Subcutaneous abdominal adipose tissue (tissue), 5 donors: ENCODE data around the gene WNK2.

ENCODE experiments used
- H3K27ac ChIP-seq: one replicate; pipeline ENCODE4 v1.7.0; 2013; ENCODE audit warnings: low read depth, mild to moderate bottlenecking, inconsistent platforms, low read length, moderate library complexity
- H3K27me3 ChIP-seq, 5 donors: one replicate each; pipeline ENCODE4 v1.7.0; 2013; ENCODE audit warnings: low read length in 5 of 5, inconsistent platforms in 1 of 5; ENCODE audit not compliant: control insufficient read depth in 5 of 5, insufficient read depth in 4 of 5
- H3K36me3 ChIP-seq, 5 donors: one replicate each; pipeline ENCODE4 v1.7.0; 2013; ENCODE audit warnings: low read length in 5 of 5; ENCODE audit not compliant: control insufficient read depth in 5 of 5, insufficient read depth in 5 of 5
- H3K4me1 ChIP-seq, 5 donors: one replicate each; pipeline ENCODE4 v1.7.0; 2013; ENCODE audit warnings: low read length in 5 of 5, mild to moderate bottlenecking in 3 of 5, moderate library complexity in 1 of 5; ENCODE audit not compliant: control insufficient read depth in 5 of 5, insufficient read depth in 5 of 5
- H3K4me3 ChIP-seq, 5 donors: one replicate each; pipeline ENCODE4 v1.7.0; 2013; ENCODE audit warnings: low read length in 5 of 5, low read depth in 1 of 5
- H3K9ac ChIP-seq, 5 donors: one replicate each; pipeline ENCODE4 v1.7.0; 2013; ENCODE audit warnings: low read length in 5 of 5, mild to moderate bottlenecking in 4 of 5, moderate library complexity in 3 of 5
- H3K9me3 ChIP-seq, 5 donors: one replicate each; pipeline ENCODE4 v1.7.0; 2013; ENCODE audit warnings: low read length in 5 of 5; ENCODE audit not compliant: control insufficient read depth in 5 of 5
- donor health status: healthy.
- donor health status: healthy.
- donor health status: healthy.
- donor health status: healthy.
- donor health status: healthy.

The WNK2 gene

GRCh38 chr9:93217706-93218105 lies 33.8 kb downstream of the WNK2 start:
- peaks cover 0 to 5% (median 0%) of the 10 kb centered on the region in 5 donors for H3K27me3 ChIP-seq
- H3K27ac ChIP-seq: no peak overlapping the region
- no peak overlapping the region for H3K4me3 ChIP-seq
- H3K4me1 ChIP-seq: no peaks in the 10 kb centered on the region
- H3K9me3 ChIP-seq: peaks cover 3 to 14% (median 11%) of the 10 kb centered on the region in 5 donors
- no peak overlapping the region for H3K9ac ChIP-seq
- no peaks in the 10 kb centered on the region for H3K36me3 ChIP-seq

GRCh38 chr9:93218161-93218560 lies 34.2 kb downstream of the WNK2 start:
- Histone ChIP-seq H3K36me3 (no peaks in the 10 kb centered on the region), H3K4me3 (no peak overlapping the region), H3K9ac (no peak overlapping the region), H3K27ac (no peak overlapping the region), H3K4me1 (peaks cover 0 to 1% (median 0%) of the 10 kb centered on the region in 5 donors), H3K27me3 (peaks cover 0 to 7% (median 0%) of the 10 kb centered on the region in 5 donors), H3K9me3 (peaks cover 3 to 14% (median 11%) of the 10 kb centered on the region in 5 donors)

GRCh38 chr9:93218671-93219420 lies 34.9 kb downstream of the WNK2 start:
- peaks cover 0 to 11% (median 0%) of the 10 kb centered on the region in 5 donors for H3K27me3 ChIP-seq
- H3K4me1 ChIP-seq: peaks cover 0 to 7% (median 0%) of the 10 kb centered on the region in 5 donors
- peaks cover 3 to 14% (median 11%) of the 10 kb centered on the region in 5 donors for H3K9me3 ChIP-seq
- no peak overlapping the region for H3K27ac ChIP-seq
- no peak overlapping the region for H3K9ac ChIP-seq
- no peak overlapping the region for H3K4me3 ChIP-seq
- H3K36me3 ChIP-seq: no peaks in the 10 kb centered on the region

DNA sequence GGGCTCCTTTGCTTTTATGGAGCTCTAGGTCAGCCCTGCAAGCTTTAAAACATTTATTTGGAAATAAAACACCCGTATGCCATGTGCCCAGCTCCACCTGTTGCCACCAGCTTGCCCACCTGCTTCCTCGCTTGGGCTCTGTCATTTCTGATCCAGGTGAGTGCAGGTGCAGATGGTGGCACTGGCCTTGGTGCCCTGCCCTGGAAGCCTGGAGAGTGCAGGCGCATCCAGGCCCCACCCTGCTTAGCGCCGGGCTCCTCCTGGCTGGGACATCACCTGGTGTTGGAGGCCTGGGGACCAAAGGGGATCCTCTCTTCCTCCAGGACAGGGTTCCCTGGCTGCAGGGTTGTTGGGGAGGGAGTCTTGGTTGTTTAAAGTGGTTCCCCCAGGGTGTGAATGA lies 35.8 kb downstream of the WNK2 start:
- H3K9me3 ChIP-seq: peaks cover 3 to 14% (median 11%) of the 10 kb centered on the region in 5 donors
- peaks cover 0 to 7% (median 0%) of the 10 kb centered on the region in 5 donors for H3K4me1 ChIP-seq
- no peak overlapping the region for H3K4me3 ChIP-seq
- no peak overlapping the region for H3K27ac ChIP-seq
- no peak overlapping the region for H3K9ac ChIP-seq
- H3K36me3 ChIP-seq: no peaks in the 10 kb centered on the region
- peaks cover 0 to 11% (median 3%) of the 10 kb centered on the region in 5 donors for H3K27me3 ChIP-seq

DNA sequence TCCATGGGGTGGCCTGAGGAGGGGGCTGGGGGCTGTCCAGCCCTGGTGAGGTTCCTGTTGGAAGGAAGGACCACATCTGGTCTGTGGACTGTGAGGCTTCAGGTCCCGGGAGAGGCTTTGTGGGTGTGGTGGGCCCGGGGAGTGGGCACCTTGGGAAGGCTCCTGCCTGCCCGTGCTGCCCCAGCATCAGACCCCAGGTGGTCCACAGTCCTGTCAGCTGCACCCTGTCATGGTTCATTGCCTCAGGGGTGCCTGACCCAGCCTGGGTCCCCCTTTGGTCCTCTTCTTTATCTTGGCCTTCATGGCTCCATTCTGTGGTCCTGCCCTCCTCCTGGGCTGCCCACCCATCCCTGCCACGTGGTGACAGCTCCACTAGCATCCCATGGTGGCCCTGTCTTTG lies 36.7 kb downstream of the WNK2 start:
- no peak overlapping the region for H3K9ac ChIP-seq
- H3K27ac ChIP-seq: no peak overlapping the region
- peaks cover 3 to 7% (median 6%) of the 10 kb centered on the region in 5 donors for H3K9me3 ChIP-seq
- no peaks in the 10 kb centered on the region for H3K36me3 ChIP-seq
- peaks cover 0 to 11% (median 3%) of the 10 kb centered on the region in 5 donors for H3K27me3 ChIP-seq
- peaks cover 0 to 7% (median 0%) of the 10 kb centered on the region in 5 donors for H3K4me1 ChIP-seq
- H3K4me3 ChIP-seq: no peak overlapping the region

DNA sequence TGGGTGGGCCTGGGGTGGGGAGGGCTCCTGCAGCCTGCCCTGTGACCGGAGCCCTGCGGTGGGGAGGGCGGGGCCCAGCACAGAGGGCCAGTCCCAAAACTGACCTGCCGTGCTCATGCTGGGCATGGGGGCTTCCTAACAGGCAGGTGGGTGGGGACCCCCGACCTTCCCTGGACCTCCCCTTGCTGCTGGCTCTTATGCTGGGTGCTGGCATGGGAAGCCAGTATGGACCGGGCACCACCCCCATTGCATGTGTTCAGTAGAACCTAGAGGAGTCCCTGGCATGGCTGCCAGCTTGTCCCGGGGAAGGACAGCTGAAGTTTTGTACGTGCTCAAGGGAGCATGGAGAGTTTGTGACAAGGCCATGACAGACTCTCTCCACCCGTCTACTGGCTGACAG lies 37.1 kb downstream of the WNK2 start:
- Histone ChIP-seq H3K9ac (no peak overlapping the region), H3K27me3 (peaks cover 0 to 11% (median 3%) of the 10 kb centered on the region in 5 donors), H3K27ac (no peak overlapping the region), H3K4me1 (peaks cover 0 to 7% (median 0%) of the 10 kb centered on the region in 5 donors), H3K9me3 (peaks cover 1 to 3% (median 3%) of the 10 kb centered on the region in 5 donors), H3K36me3 (no peaks in the 10 kb centered on the region), H3K4me3 (no peak overlapping the region)

DNA sequence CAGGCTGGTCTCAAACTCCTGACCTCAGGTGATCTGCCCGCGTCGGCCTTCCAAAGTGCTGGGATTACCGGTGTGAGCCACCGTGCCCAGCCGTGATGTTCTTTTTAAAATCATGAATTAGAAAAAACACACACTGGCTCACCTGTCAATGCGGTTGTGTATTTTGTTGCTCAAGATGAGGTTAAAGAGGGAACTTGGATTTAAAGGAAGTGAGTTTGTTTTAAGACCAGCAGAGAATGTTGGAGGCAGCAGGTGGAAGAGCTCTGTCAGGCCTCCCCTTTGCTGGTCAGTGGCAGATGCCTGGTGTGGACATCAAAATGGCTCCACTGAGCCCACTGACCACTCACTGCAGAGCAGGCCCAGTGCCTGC lies 38.9 kb downstream of the WNK2 start:
- Histone ChIP-seq H3K4me3 (no peak overlapping the region), H3K9ac (no peak overlapping the region), H3K9me3 (no peaks in the 10 kb centered on the region), H3K4me1 (peaks cover 0 to 7% (median 0%) of the 10 kb centered on the region in 5 donors), H3K27me3 (peaks cover 0 to 11% (median 3%) of the 10 kb centered on the region in 5 donors), H3K27ac (no peak overlapping the region), H3K36me3 (no peaks in the 10 kb centered on the region)

GRCh38 chr9:93223260-93224180 lies 39.6 kb downstream of the WNK2 start:
- Histone ChIP-seq H3K9ac (no peak overlapping the region), H3K27me3 (peaks cover 0 to 11% (median 3%) of the 10 kb centered on the region in 5 donors), H3K9me3 (no peaks in the 10 kb centered on the region), H3K4me1 (peaks cover 0 to 7% (median 0%) of the 10 kb centered on the region in 5 donors), H3K36me3 (no peaks in the 10 kb centered on the region), H3K27ac (no peak overlapping the region), H3K4me3 (no peak overlapping the region)

- Histone ChIP-seq H3K27ac (no peak overlapping the region), H3K4me1 (peaks cover 0 to 7% (median 0%) of the 10 kb centered on the region in 5 donors), H3K36me3 (no peaks in the 10 kb centered on the region), H3K9ac (no peak overlapping the region), H3K27me3 (peaks cover 0 to 18% (median 5%) of the 10 kb centered on the region in 5 donors), H3K9me3 (no peaks in the 10 kb centered on the region), H3K4me3 (no peak overlapping the region)
Measured at GRCh38 chr9:93224591-93224990, 40.7 kb downstream of the WNK2 start.

DNA sequence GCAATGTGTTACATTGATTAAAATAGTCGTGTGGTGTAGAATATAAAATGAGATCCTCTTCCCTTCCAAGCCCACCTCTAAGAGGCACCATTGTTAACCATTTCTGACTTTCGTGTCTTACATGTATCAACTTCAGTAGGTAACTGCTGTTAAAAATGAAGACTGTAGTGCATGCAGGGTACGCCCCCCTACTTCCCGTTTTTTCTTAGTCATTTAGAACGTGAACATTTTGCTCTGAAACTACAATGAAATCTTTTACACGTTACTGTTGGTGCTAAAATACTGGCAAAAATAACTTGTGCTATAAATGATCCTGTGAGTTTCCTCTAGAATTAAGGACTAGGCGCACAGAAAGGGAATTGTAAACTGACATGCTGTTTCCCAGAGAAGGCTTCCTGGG lies 41.5 kb downstream of the WNK2 start:
- Histone ChIP-seq H3K36me3 (no peaks in the 10 kb centered on the region), H3K9ac (no peak overlapping the region), H3K4me1 (peaks cover 0 to 7% (median 0%) of the 10 kb centered on the region in 5 donors), H3K4me3 (no peak overlapping the region), H3K27ac (no peak overlapping the region), H3K9me3 (no peaks in the 10 kb centered on the region), H3K27me3 (peaks cover 0 to 26% (median 6%) of the 10 kb centered on the region in 5 donors)
